ENCODE results near the gene GOLGA6C. TPM values are rescaled to one million over a fixed set of nuclear protein-coding genes. Genes with fewer than 3 reads are reported as not detected.

GOLGA6C gene
- total and polyA plus RNA-seq, 10 of the 15 experiments (the other 5 are each of a cell fraction or from before 2014, with no cell fraction given): not detected

- Histone ChIP-seq H3K4me1 (ENCODE audit: control insufficient read depth, insufficient read depth, low read length) (no peaks in the 10 kb centered on the region), H3K4me2 (ENCODE audit: control insufficient read depth, insufficient read depth) (no peak overlapping the region), H3K9me3 (replicated peaks; ENCODE audit: control insufficient read depth, insufficient read depth, low read length) (no peaks in the 10 kb centered on the region), H4K20me1 (ENCODE audit: control insufficient read depth, insufficient read depth) (no peaks in the 10 kb centered on the region), H2AFZ (ENCODE audit: control insufficient read depth, low read depth, low read length) (no peak overlapping the region), H3K27ac (ENCODE audit: control insufficient read depth, insufficient read depth) (no peak overlapping the region), H3K27me3 (replicated peaks in 1 of 2; ENCODE audit: control insufficient read depth in 2 of 2, insufficient read depth in 2 of 2, low read length in 1 of 2) (peaks cover 0 to 2% of the 10 kb centered on the region in 2 experiments; a peak in 2 of 4 replicates), H3K4me3 (no peak overlapping the region), H3K79me2 (ENCODE audit: control insufficient read depth, insufficient read depth, low read length) (no peaks in the 10 kb centered on the region), H3K36me3 (ENCODE audit: control insufficient read depth in 2 of 2, insufficient read depth in 2 of 2, low read length in 1 of 2) (no peaks in the 10 kb centered on the region), H3K9ac (ENCODE audit: control insufficient read depth, insufficient read depth, low read length) (no peak overlapping the region)
- in situ Hi-C loops (cut with MboI) (no loop called here), intact Hi-C loops (cut with micrococcal nuclease; ENCODE audit: unreplicated experiment) (no loop called here)
- no TSS peak for BruUV-seq (replicated peaks)
- no peak for ATAC-seq
- no peak for FAIRE-seq
- RAD21 ChIA-PET (ENCODE audit: unreplicated experiment): no interaction called here
- DNase-seq (ENCODE audit: low read depth, low spot score): no peak
- POLR2A ChIA-PET: no interaction called here
- TF ChIP-seq CBFB (IDR thresholded peaks at IDR 0.05; ENCODE audit: low read depth) (no peak), ATF2 (IDR thresholded peaks at IDR 0.05; ENCODE audit: low read length) (no peak), E4F1 (IDR thresholded peaks at IDR 0.05; ENCODE audit: borderline replicate concordance, partially characterized antibody) (no peak), MTA3 (IDR thresholded peaks at IDR 0.05; ENCODE audit: borderline replicate concordance, low read length) (no peak), ZBTB33 (IDR thresholded peaks at IDR 0.05) (no peak), POLR2AphosphoS5 (IDR thresholded peaks at IDR 0.05; ENCODE audit: low read length) (no peak), EED (IDR thresholded peaks at IDR 0.05; ENCODE audit: low read depth) (no peak), POU2F2 (IDR thresholded peaks at IDR 0.05; ENCODE audit: borderline replicate concordance, low read depth, low read length) (no peak), SP1 (IDR thresholded peaks at IDR 0.05; ENCODE audit: low read depth, low read length) (no peak), TCF12 (IDR thresholded peaks at IDR 0.05; ENCODE audit: low read depth, low read length) (no peak)
- CTCF ChIA-PET: interaction anchor here (0.8 kb wide), 1 partner anchor 198 kb away, joined by 3 read pairs; no protein-coding TSS in a partner anchor
- 48% methylated on average over 21 of the region's 21 CpGs for WGBS (ENCODE audit: insufficient coverage, insufficient replicate concordance, low lambda C conversion rate, missing lambda C conversion rate)
- SMC1A ChIA-PET (ENCODE audit: uncharacterized antibody, unreplicated experiment): interaction anchor here (0.8 kb wide), 1 partner anchor 155 kb away, joined by 3 read pairs; no protein-coding TSS in a partner anchor
These were observed 28.7 kb upstream of the GOLGA6C start for GRCh38 chr15:75229191-75230015.
